K562 (cell line): ENCODE data around the gene NVL. TPM values are rescaled to one million over a fixed set of nuclear protein-coding genes. Genes with fewer than 3 reads are reported as not detected.
"Not testable (repeated sequence)": the region's sequence is repeated elsewhere in the genome, so short reads cannot be mapped to it uniquely, and the experiment has no call there.

Experiments
- ATAC-seq: fragments of 200-7000 bp; cut with Tn5 transposase; 3 replicates; pipeline ENCODE4 v1.9.1; 2020; ENCODE audit warnings: moderate library complexity
- BruUV-seq: library from RNA; stranded (reverse); fragments of 400-500 nt; replicated peaks from 2 replicates; lab custom pipeline; 2021; lab: Mats Ljungman, UMichigan
- CTCF ChIA-PET: fragments of 300-600 bp; formaldehyde crosslinking; extraction: SDS; loops from one replicate; lab custom pipeline; 2021; ENCODE audit warnings: low intra/inter-chr PET ratio; lab: Yijun Ruan, JAX
- POLR2A ChIA-PET: fragments of 300-600, 350-650 bp; sonication (Branson Sonifier 250); formaldehyde crosslinking; extraction: SDS; loops from one replicate; lab custom pipeline; 2021; ENCODE audit warnings: antibody characterized with exemption, inconsistent platforms; lab: Yijun Ruan, JAX
- DNase-seq, 4 experiments: peaks; one replicate each; pipeline versions ENCODE4 v3.0.0 to v3.0.0-alpha.2; 2011 to 2018; ENCODE audit warnings: low spot score in 3 of 4, mixed read lengths in 3 of 4; ENCODE audit errors: extremely low read depth in 1 of 4
- FAIRE-seq: peaks from 2 replicates; lab custom pipeline; 2011; peaks lifted over from hg19 to GRCh38; lab: Jason Lieb, UNC
- H2AFZ ChIP-seq: 2 replicates; pipeline ENCODE4 v1.6.0; 2011; ENCODE audit warnings: low read depth, low read length, control low read depth, inconsistent platforms
- H3K27ac ChIP-seq: fragments of 200-600 bp; 3 replicates; pipeline ENCODE4 v1.8.0; 2011; ENCODE audit warnings: low read depth, mild to moderate bottlenecking, control low read depth, inconsistent platforms, low read length, moderate library complexity, mixed read lengths; ENCODE audit errors: extremely low read depth
- H3K27me3 ChIP-seq, 2 experiments: fragments of 300-600 bp in 1 of 2; 2 replicates in 1 of 2; 3 replicates in 1 of 2; pipeline versions ENCODE4 v1.6.0 to v1.8.0; 2011; ENCODE audit warnings: inconsistent platforms in 2 of 2, low read length in 2 of 2, mild to moderate bottlenecking in 1 of 2, mixed read lengths in 1 of 2, moderate library complexity in 1 of 2; ENCODE audit not compliant: control insufficient read depth in 2 of 2, insufficient read depth in 2 of 2
- H3K36me3 ChIP-seq: fragments of 300-600 bp; 3 replicates; pipeline ENCODE4 v1.8.0; 2011; ENCODE audit warnings: mild to moderate bottlenecking, low read length, inconsistent platforms; ENCODE audit not compliant: control insufficient read depth, insufficient read depth
- H3K4me1 ChIP-seq, 2 experiments: fragments of 200-600 bp in 1 of 2; replicated peaks in 1 of 2; 2 replicates in 1 of 2; 3 replicates in 1 of 2; pipeline versions ENCODE4 v1.5.1 to v1.8.0; 2011; ENCODE audit warnings: inconsistent platforms in 2 of 2, low read length in 2 of 2, mild to moderate bottlenecking in 1 of 2, mixed read lengths in 1 of 2, moderate library complexity in 1 of 2; ENCODE audit not compliant: control insufficient read depth in 2 of 2, insufficient read depth in 2 of 2
- H3K4me2 ChIP-seq: 2 replicates; pipeline ENCODE4 v1.6.1; 2011; ENCODE audit warnings: low read length, control low read depth, inconsistent platforms, mixed read lengths; ENCODE audit not compliant: insufficient read depth
- H3K4me3 ChIP-seq: fragments of 200-600 bp; sonication (generic), shearing (Covaris generic); 2 replicates; pipeline ENCODE4 v1.5.1; 2016; ENCODE audit warnings: control low read depth, inconsistent platforms
- H3K79me2 ChIP-seq: fragments of 200-600 bp; 3 replicates; pipeline ENCODE4 v1.8.0; 2011; ENCODE audit warnings: low read length, inconsistent platforms; ENCODE audit not compliant: control insufficient read depth, insufficient read depth
- H3K9ac ChIP-seq, 2 experiments: 2 replicates each; pipeline versions ENCODE4 v1.6.0 to v1.6.1; 2011; ENCODE audit warnings: low read depth in 2 of 2, low read length in 2 of 2, control low read depth in 1 of 2, inconsistent platforms in 1 of 2, mild to moderate bottlenecking in 1 of 2, mixed read lengths in 1 of 2; ENCODE audit not compliant: insufficient read depth in 1 of 2
- H3K9me1 ChIP-seq: one replicate; pipeline ENCODE4 v1.6.0; 2011; ENCODE audit warnings: inconsistent platforms, mild to moderate bottlenecking, low read length, moderate library complexity; ENCODE audit not compliant: control insufficient read depth, insufficient read depth
- H3K9me3 ChIP-seq: replicated peaks from 2 replicates; pipeline ENCODE4 v1.5.1; 2011; ENCODE audit warnings: low read depth, low read length, inconsistent platforms; ENCODE audit not compliant: control insufficient read depth, insufficient read depth
- H4K20me1 ChIP-seq: replicated peaks from 2 replicates; pipeline ENCODE4 v1.6.1; 2011; ENCODE audit warnings: low read length, inconsistent platforms, mixed read lengths; ENCODE audit not compliant: control insufficient read depth, insufficient read depth
- BRF1 ChIP-seq: IDR thresholded peaks from 3 replicates; pipeline ENCODE4 v1.6.1; 2011; ENCODE audit warnings: borderline replicate concordance, mild to moderate bottlenecking; ENCODE audit not compliant: insufficient read length; ENCODE audit errors: extremely low read depth
- DACH1 ChIP-seq: fragments of 450-650 bp; IDR thresholded peaks from 2 replicates; pipeline ENCODE4 v1.6.1; 2018; ENCODE audit not compliant: partially characterized antibody
- HDAC3 ChIP-seq: fragments of 450-650 bp; IDR thresholded peaks from 2 replicates; pipeline ENCODE4 v1.6.1; 2018; ENCODE audit warnings: borderline replicate concordance, mild to moderate bottlenecking, moderate library complexity; ENCODE audit not compliant: partially characterized antibody
- TAF9B ChIP-seq: fragments of 450-650 bp; IDR thresholded peaks from 2 replicates; pipeline ENCODE4 v1.6.1; 2018; ENCODE audit warnings: mild to moderate bottlenecking; ENCODE audit not compliant: partially characterized antibody
- ZNF445 ChIP-seq: fragments of 250-450 bp; sonication (Bioruptor Pico); IDR thresholded peaks from 2 replicates; pipeline ENCODE4 v1.4.0; 2020; ENCODE audit warnings: low read depth, mild to moderate bottlenecking, moderate library complexity
- WGBS: fragments of 100-300 bp; shearing (Covaris generic); methylation state at CpG from one replicate; pipeline ENCODE4 v1.1.6; 2016; ENCODE audit warnings: low coverage, mixed read lengths; ENCODE audit not compliant: insufficient coverage; ENCODE audit errors: missing lambda C conversion rate; 5-methylcytosine and 5-hydroxymethylcytosine counted together
- in situ Hi-C: fragments of 300-500 bp; cut with MboI; formaldehyde crosslinking; loops from 4 replicates; pipeline ENCODE4 v1.15.0; 2018; ENCODE audit warnings: inconsistent platforms, mixed read lengths
- intact Hi-C: fragments of 100-400 bp; cut with micrococcal nuclease; formaldehyde crosslinking; loops from 2 replicates; pipeline ENCODE4 v1.14.2; 2022
- polyA plus RNA-seq, 8 experiments: library from polyadenylated mRNA; depleted of rRNA in 4 of 8; stranded (reverse) in 5 of 8; unstranded in 3 of 8; fragments of >200 nt; fragmentation: Nextera tagmentation in 2 of 8; fragmentation: Illumina TruSeq in 1 of 8; extraction: Ambion mirVana in 2 of 8; extraction: Trizol in 1 of 8; gene quantifications; 2 replicates each; pipeline versions ENCODE4 v1.2.1 to v1.2.3, GENCODE V29; 2011 to 2014; ENCODE audit warnings: inconsistent platforms in 1 of 8, missing spikeins in 1 of 8
- total RNA-seq, 7 experiments: library from RNA; depleted of rRNA in 6 of 7; stranded (reverse); fragments of >200 nt in 6 of 7; fragmentation: Illumina TruSeq in 2 of 7; extraction: Trizol in 2 of 7; gene quantifications; 2 replicates each; pipeline versions ENCODE4 v1.2.1 to v1.2.3, GENCODE V29; 2011 to 2021; ENCODE audit warnings: low replicate concordance in 1 of 7
- TF ChIP-seq, protein P1 (sequence below): sonication (generic); formaldehyde crosslinking; IDR thresholded peaks from 2 replicates; pipeline ENCODE4 v1.8.1; 2023; ENCODE audit warnings: mild to moderate bottlenecking, missing genetic modification reagents

NVL gene
- total and polyA plus RNA-seq, 9 of the 15 experiments (the other 6 are each of a cell fraction or from before 2014, with no cell fraction given) = 32.5 to 86.6 (median 62.9) TPM

DNA sequence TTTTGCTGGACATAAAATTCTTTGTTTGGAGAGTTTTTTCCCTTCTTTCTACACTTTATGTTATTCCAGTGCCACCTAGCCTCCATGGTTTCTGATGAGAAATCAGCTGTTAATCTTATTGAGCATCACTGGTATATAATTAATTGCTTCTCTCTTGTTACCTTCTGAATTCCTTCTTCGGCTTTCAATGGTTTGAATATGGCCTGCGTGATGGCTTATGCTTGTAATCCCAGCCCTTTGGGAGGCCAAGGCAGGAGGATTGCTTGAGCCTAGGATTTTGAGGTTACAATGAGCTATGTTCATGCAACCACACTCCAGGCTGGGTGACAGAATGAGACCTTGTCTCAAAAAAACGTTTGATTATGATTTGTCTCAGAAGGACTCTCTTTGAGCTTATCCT, 13.7 kb upstream of the NVL start (continued):
- TF ChIP-seq ZNF445 (CRISPR knock-in tag) (0 out of 2 replicates have a peak, but pooled peaks have one; percentile 64), HDAC3 (peak; percentile 19), BRF1 (no peak), DACH1 (peak; percentile 83), TAF9B (no peak)

DNA sequence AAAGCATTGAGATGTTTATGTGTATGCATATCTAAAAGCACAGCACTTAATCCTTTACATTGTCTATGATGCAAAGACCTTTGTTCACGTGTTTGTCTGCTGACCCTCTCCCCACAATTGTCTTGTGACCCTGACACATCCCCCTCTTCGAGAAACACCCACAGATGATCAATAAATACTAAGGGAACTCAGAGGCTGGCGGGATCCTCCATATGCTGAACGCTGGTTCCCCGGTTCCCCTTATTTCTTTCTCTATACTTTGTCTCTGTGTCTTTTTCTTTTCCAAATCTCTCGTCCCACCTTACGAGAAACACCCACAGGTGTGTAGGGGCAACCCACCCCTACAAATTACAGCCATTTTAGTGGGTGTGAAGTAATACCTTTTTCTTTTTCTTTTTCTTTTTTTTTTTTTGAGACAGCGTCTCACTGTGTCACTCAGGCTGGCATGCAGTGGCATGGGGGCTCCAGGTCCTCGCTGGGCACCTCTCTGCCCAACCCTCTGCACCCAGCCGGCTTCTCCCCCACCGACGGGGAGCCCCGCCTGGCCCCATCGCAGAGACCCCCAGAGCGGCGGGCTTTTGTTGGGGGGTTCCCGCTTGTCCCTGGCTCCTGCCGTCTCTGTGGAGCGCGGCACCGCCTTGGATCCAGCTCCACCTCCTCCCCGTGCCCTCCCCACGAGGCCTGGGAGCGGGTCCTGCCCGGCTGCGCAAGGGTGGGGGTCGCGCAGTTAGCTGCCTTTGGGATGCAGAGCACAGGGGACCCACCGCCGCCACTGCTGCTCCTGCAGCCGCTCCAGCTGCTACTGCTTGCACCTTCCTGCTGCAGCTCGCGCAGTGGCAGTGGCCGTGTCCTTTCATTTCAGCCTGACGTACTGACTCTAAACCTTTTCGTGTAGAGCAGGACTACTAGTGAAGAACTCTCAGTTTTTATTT, 10.7 kb upstream of the NVL start:
- TF ChIP-seq, protein P1, sequence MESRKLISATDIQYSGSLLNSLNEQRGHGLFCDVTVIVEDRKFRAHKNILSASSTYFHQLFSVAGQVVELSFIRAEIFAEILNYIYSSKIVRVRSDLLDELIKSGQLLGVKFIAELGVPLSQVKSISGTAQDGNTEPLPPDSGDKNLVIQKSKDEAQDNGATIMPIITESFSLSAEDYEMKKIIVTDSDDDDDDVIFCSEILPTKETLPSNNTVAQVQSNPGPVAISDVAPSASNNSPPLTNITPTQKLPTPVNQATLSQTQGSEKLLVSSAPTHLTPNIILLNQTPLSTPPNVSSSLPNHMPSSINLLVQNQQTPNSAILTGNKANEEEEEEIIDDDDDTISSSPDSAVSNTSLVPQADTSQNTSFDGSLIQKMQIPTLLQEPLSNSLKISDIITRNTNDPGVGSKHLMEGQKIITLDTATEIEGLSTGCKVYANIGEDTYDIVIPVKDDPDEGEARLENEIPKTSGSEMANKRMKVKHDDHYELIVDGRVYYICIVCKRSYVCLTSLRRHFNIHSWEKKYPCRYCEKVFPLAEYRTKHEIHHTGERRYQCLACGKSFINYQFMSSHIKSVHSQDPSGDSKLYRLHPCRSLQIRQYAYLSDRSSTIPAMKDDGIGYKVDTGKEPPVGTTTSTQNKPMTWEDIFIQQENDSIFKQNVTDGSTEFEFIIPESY (CRISPR knock-in tag) = peak; percentile 38; the same call in 1 of the 2 replicates
- H3K27me3 ChIP-seq, H3K36me3 ChIP-seq, H3K4me3 ChIP-seq, POLR2A ChIA-PET, H2AFZ ChIP-seq, BruUV-seq, DNase-seq, FAIRE-seq, H3K4me1 ChIP-seq, H3K9ac ChIP-seq, CTCF ChIA-PET, H3K4me2 ChIP-seq, intact Hi-C loops, H3K79me2 ChIP-seq, H3K27ac ChIP-seq, H4K20me1 ChIP-seq, H3K9me1 ChIP-seq: not testable (repeated sequence)
- peaks cover 14% of the 10 kb centered on the region for H3K9me3 ChIP-seq
- ATAC-seq = peak; percentile 42
- WGBS = 80% methylated on average over 24 of the region's 36 CpGs
- in situ Hi-C loops = loop anchor here (25.0 kb wide), 1 partner anchor 228 kb away; the partner anchor contains the start of gene FBXO28
